Heart right ventricle (tissue), 16 donors: ENCODE results near the gene MGLL. TPM values are rescaled to one million over a fixed set of nuclear protein-coding genes. Genes with fewer than 3 reads are reported as not detected.

ENCODE experiments used
- ATAC-seq, 8 donors: fragments of 200-7000 bp; cut with Tn5 transposase; one replicate each; pipeline ENCODE4 v1.9.1; 2020; ENCODE audit warnings: mild to moderate bottlenecking in 8 of 8, moderate library complexity in 8 of 8, moderate number of reproducible peaks in 1 of 8
- DNase-seq, 2 donors: peaks; one replicate each; pipeline ENCODE4 v3.0.0-alpha.2; 2020
- H3K27ac ChIP-seq, 10 donors: fragments of 200-600 bp; sonication (generic) in 2 of 10; one replicate each; pipeline versions ENCODE4 v1.5.0 to v1.8.0; 2020 to 2022; ENCODE audit warnings: mild to moderate bottlenecking in 3 of 10
- H3K27me3 ChIP-seq, 7 donors: fragments of 200-600 bp; one replicate each; pipeline ENCODE4 v1.8.0; 2021 to 2022; ENCODE audit warnings: mild to moderate bottlenecking in 2 of 7
- H3K36me3 ChIP-seq, 9 donors: fragments of 200-600 bp; sonication (generic) in 1 of 9; one replicate each; pipeline versions ENCODE4 v1.5.0 to v1.8.0; 2020 to 2022; ENCODE audit warnings: mild to moderate bottlenecking in 2 of 9
- H3K4me1 ChIP-seq, 9 donors: fragments of 200-600 bp; sonication (generic) in 1 of 9; one replicate each; pipeline versions ENCODE4 v1.5.0 to v1.8.0; 2020 to 2022; ENCODE audit warnings: mild to moderate bottlenecking in 4 of 9
- H3K4me3 ChIP-seq, 10 donors: fragments of 200-600 bp; sonication (generic) in 2 of 10; one replicate each; pipeline versions ENCODE4 v1.5.0 to v1.8.0; 2020 to 2022; ENCODE audit warnings: mild to moderate bottlenecking in 7 of 10, moderate library complexity in 2 of 10
- H3K9me3 ChIP-seq, 11 donors: fragments of 200-600 bp in 10 of 11; sonication (generic) in 2 of 11; one replicate each; pipeline versions ENCODE4 v1.5.0 to v1.8.0; 2013 to 2022; ENCODE audit warnings: mild to moderate bottlenecking in 2 of 11, control low read depth in 1 of 11, moderate library complexity in 1 of 11
- CTCF ChIP-seq, 9 donors: fragments of 200-600 bp; sonication (generic) in 2 of 9; IDR thresholded peaks; one replicate each; pipeline versions ENCODE4 v1.5.0 to v1.8.0; 2021 to 2022; ENCODE audit warnings: antibody characterized with exemption in 9 of 9, mild to moderate bottlenecking in 5 of 9, moderate library complexity in 1 of 9
- WGBS, 2 donors: extraction: QIAGEN DNeasy Blood & Tissue Kit; methylation state at CpG; one replicate each; pipeline ENCODE4 v1.1.7; 2013; ENCODE audit warnings: inconsistent platforms in 1 of 2; 5-methylcytosine and 5-hydroxymethylcytosine counted together
- intact Hi-C, 10 donors: fragments of 100-400 bp; cut with DNase I; formaldehyde crosslinking; loops; one replicate each; pipeline versions ENCODE4 v1.11.1 to v1.14.2; 2022
- polyA plus RNA-seq, 2 donors: library from polyadenylated mRNA; stranded (reverse); fragments of 200-250 nt; gene quantifications; one replicate each; pipeline ENCODE4 v1.2.3, GENCODE V29; 2013
- total RNA-seq, 10 donors: library from RNA; stranded (reverse); fragmentation: NEBNext Ultra II Directional in 3 of 10; extraction: Animal tissue kit (Norgen Biotek cat#: 25700) in 3 of 10; gene quantifications; one replicate each; pipeline versions ENCODE4 v1.2.1 to v1.2.4, GENCODE V29; 2021 to 2023
- donor health status: Arrhythmogenic right ventricular cardiomyopathy.
- donor health status: ischemic (EF 13 %, LVEDD 7.1; RV severe dilation, severe dysfunction).
- donor health status: healthy with polysubstance abuse.
- donor health status: DM: no; HTN: yes; CAD: no.
- donor health status: DM: no; HTN: no; CAD: no.
- donor health status: ischemic (EF 25% LVEDD 6.9; RV normal size, moderate dysfunction).
- donor health status: ischemic (EF 25% LVEDD 5.7; RV mildly dilated, moderate dysfunction).
- donor health status: healthy.
- donor health status: DM: yes; HTN: yes; CAD: no.
- donor health status: Ischemic cardiomyopathy.
- donor health status: ischemic (EF 35%, LVEDD 5.7; RV mildly dilated, moderate dysfunction).
- donor health status: nonischemic (EF 11% LVEDD 7.7; RV severe dilation, severe dysfunction).
- donor health status: DM: yes; HTN: yes; CAD: no.
- donor health status: PGD.
- donor health status: ischemic (EF 29% LVEDD 5.4; RV normal size, mild dysfunction).
- donor health status: nonischemic (EF 23%, LVEDD 6.1; RV moderate dilation, normal function).

The MGLL gene
- total and polyA plus RNA-seq, 12 donors: 35.7 to 103 (median 65.2) TPM

GRCh38 chr3:127785711-127786265 lies 36.5 kb downstream of the MGLL start:
- Histone ChIP-seq H3K27me3 (no peaks in the 10 kb centered on the region), H3K4me1 (peaks cover 39 to 99% (median 80%) of the 10 kb centered on the region in 9 donors), H3K27ac (peak overlapping the region in 9 of 10 donors; percentile 14 to 91 (median 68)), H3K36me3 (peaks cover 0 to 60% (median 5%) of the 10 kb centered on the region in 9 donors), H3K4me3 (no peak overlapping the region), H3K9me3 (no peaks in the 10 kb centered on the region)
- no peak for TF ChIP-seq CTCF (IDR thresholded peaks at IDR 0.05)
- 51 to 57% methylated on average over 12 of the region's 12 CpGs for WGBS, 2 donors
- ATAC-seq: peak in 4 of 8 donors; percentile 2 to 9 (median 3)
- intact Hi-C loops: loop anchor here in 3 of 10 donors (5.0 kb wide), 2 partner anchors 37 to 38 kb away; partner anchors contain the start of gene MGLL (in 3 of the 3)
- DNase-seq: no peak

- Histone ChIP-seq H3K9me3 (no peaks in the 10 kb centered on the region), H3K27ac (peak overlapping the region in 9 of 10 donors; percentile 14 to 91 (median 68)), H3K4me3 (no peak overlapping the region), H3K27me3 (no peaks in the 10 kb centered on the region), H3K36me3 (peaks cover 0 to 65% (median 6%) of the 10 kb centered on the region in 9 donors), H3K4me1 (peaks cover 44 to 99% (median 80%) of the 10 kb centered on the region in 9 donors)
- DNase-seq (no peak), ATAC-seq (peak in 6 of 8 donors; percentile 6 to 20 (median 14))
- no peak for TF ChIP-seq CTCF (IDR thresholded peaks at IDR 0.05)
- intact Hi-C loops: loop anchor here in 3 of 10 donors (5.0 kb wide), 2 partner anchors 37 to 38 kb away; partner anchors contain the start of gene MGLL (in 3 of the 3)
- 58 to 62% methylated on average over 12 of the region's 12 CpGs for WGBS, 2 donors
Measured at GRCh38 chr3:127784865-127785710, 37.2 kb downstream of the MGLL start.

- peaks cover 47 to 99% (median 82%) of the 10 kb centered on the region in 9 donors for H3K4me1 ChIP-seq
- ATAC-seq (no peak), DNase-seq (no peak)
- H3K9me3 ChIP-seq: no peaks in the 10 kb centered on the region
- H3K27me3 ChIP-seq: no peaks in the 10 kb centered on the region
- WGBS, 2 donors: 90 to 91% methylated on average over 7 of the region's 7 CpGs
- H3K27ac ChIP-seq: peak overlapping the region in 8 of 10 donors; percentile 20 to 91 (median 70)
- intact Hi-C loops: no loop called here
- TF ChIP-seq CTCF (IDR thresholded peaks at IDR 0.05): no peak
- H3K4me3 ChIP-seq: no peak overlapping the region
- peaks cover 0 to 65% (median 6%) of the 10 kb centered on the region in 9 donors for H3K36me3 ChIP-seq
Measured at GRCh38 chr3:127784283-127784682, 38.0 kb downstream of the MGLL start.

- ATAC-seq: no peak
- intact Hi-C loops: no loop called here
- Histone ChIP-seq H3K4me3 (no peak overlapping the region), H3K36me3 (peaks cover 0 to 68% (median 6%) of the 10 kb centered on the region in 9 donors), H3K9me3 (no peaks in the 10 kb centered on the region), H3K4me1 (peaks cover 42 to 99% (median 84%) of the 10 kb centered on the region in 9 donors), H3K27me3 (no peaks in the 10 kb centered on the region), H3K27ac (peak overlapping the region in 5 of 10 donors; percentile 60 to 91 (median 74))
- no peak for DNase-seq
- TF ChIP-seq CTCF (IDR thresholded peaks at IDR 0.05): no peak
- WGBS, 2 donors: 71% methylated on average over 4 of the region's 4 CpGs
Measured at GRCh38 chr3:127783642-127784160, 38.6 kb downstream of the MGLL start.
